22Rv1 (cell line): Measurements from ENCODE around the gene USP2.

Source experiments
- CTCF ChIP-seq: fragments of 450-650 bp; IDR thresholded peaks from 2 replicates; pipeline ENCODE4 v1.5.1; 2017; ENCODE audit warnings: mild to moderate bottlenecking
- ZFX ChIP-seq: fragments of 450-650 bp; IDR thresholded peaks from 2 replicates; pipeline ENCODE4 v1.6.1; 2017; ENCODE audit warnings: antibody characterized with exemption, borderline replicate concordance

- no peak for TF ChIP-seq CTCF
- TF ChIP-seq ZFX: no peak
These were observed 18.2 kb downstream of the USP2 start for GRCh38 chr11:119363081-119363850.
